GM21528 (cell line): ENCODE data around the gene TCF7L2.
"Not testable (repeated sequence)": the region's sequence is repeated elsewhere in the genome, so short reads cannot be mapped to it uniquely, and the experiment has no call there.

Source experiments
- ATAC-seq: cut with Tn5 transposase; IDR thresholded peaks from one replicate; pipeline ENCODE4 v1.9.1; 2021; ENCODE audit warnings: mild to moderate bottlenecking, moderate library complexity; ENCODE audit not compliant: unreplicated experiment, low FRiP score

TCF7L2 gene

DNA sequence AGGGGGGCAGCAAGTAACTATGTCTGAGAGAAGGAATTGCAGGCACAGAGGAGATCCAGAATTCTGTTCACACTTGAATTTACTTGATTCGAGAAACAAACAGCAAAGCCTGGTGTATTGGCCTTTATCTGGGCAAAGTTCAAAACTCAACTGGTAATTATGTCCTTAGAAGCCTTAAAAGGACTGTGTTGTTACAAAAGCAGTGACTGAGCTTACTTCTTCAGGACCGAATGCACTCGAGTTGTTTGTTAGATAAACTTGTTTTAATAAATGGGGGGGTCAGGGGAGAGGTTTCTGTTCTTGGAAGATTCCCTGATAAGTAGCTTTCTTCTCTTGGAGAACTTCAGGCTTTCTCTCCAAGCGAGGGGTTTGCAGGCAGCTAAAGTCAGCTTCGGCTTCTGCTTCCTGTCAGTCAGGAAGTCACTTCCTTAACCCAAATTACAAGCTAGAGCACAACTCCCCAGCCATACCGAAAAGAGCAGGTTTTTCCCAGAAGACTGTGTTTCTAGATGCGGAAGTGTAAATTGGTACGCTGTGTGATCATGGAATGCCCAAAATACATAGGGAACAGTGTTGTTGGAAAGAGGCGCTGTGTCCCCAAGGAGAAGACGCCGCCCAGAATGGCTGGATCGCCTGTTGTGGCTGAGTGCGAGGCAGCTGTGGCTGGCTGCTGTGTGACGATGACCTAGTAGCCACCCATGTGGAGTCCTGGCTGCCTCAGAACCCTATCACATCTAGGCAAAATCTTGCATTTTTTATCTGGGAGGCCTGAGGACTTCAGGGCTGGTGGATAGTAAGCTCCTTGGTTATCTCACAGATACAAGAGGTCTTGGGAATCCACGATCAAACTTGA lies 110.4 kb downstream of the TCF7L2 start:
- ATAC-seq, result no peak

DNA sequence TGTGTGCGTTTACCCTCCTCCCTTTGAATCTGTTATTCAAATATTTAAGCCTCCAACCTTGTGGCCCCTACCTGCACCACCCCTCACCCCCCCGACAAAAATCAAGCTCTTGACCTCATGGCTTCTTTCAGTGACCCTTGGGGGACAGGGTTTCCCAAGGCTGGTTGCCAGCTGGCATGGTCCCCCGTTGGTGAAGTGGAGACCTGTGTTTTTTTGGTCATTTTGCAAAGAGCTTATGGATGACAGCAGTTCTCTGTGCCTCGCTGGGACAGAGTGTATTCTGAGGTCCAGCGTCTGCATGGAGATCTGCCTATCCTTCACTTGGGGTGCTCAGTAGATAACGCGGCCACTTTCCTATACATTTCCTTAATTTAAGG lies 111.0 kb downstream of the TCF7L2 start:
- ATAC-seq, result no peak

DNA sequence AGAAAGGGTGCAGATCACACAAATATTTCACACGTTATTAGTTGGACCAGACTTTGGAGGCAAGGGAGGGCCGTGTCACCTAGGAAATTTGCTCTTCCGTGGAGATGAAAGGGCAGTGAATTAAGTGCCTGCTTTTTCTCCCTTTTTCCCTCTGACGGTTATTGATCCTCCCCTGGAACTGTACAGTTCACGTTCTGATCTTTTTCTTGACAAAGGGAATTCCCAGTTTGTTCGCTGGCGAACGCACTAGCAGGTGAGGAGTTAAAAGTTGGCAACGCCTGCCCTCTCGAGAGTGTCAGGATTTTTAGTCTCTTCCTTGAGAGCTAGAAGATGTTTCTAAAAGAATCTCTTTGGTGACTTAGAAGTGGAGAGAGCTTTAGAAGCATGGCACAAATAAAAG lies 111.5 kb downstream of the TCF7L2 start:
- no peak for ATAC-seq

DNA sequence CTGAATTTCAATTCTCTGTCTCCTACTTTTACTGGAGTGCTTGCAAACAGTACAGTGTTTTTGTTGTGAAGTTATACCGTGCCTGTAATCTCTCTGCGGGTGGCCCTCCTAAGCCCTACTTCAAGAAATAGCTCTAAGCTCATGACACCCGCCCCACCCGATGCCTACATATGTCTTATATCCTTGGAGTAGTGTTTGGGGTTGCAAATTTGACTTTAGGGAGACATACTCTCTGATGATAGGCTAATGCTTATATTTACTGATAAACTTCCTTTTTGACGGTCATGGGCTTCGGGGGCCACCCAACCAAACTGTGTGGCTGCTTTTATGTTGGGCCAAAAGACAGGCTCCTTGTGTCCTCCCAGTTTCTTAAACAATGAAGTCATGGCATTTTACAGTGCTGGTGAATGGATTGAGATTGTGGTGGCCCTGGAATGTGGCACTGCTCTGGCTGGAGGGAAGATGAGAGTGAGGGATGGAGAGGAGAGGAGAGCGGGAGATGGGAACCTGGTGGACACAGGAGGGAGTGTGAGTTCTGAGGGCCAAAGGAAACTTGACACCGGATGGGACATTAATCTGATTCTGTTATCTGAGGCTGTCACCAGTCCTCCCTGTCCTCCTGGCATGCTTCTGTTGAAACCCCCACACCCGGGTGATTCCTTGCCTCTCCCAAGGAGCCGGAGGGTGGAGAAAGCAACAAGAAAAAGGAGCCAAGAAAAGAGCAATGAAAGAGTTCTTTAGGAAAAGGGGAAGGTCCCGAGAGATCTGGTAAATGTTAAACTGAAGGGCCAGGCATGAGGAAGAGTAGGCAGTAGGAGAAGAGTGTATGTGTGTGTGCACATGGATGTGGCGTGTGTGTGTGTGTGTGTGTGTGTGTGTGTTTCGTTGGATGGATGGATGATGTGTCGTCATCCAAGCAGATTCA lies 113.3 kb downstream of the TCF7L2 start:
- ATAC-seq, result no peak

DNA sequence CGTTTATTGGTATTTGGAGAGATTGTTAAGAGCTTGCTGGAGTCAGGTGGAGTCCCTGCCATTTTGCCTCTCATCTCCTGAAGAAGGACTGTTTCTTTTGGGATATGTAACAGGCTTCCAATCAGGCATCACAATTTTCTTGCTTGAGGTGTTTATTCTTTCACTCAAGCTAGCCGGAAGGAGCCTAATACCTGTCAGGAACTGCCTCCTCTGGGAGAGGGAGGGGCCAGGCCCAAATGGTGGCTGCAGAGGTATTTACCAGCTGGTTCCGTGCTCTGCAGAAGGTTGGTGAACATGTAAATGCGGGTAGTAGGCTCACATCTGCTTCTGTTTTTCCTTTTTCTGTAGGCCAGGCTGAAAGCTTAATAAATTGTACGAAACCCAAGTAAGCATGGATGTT lies 114.0 kb downstream of the TCF7L2 start:
- no peak for ATAC-seq

DNA sequence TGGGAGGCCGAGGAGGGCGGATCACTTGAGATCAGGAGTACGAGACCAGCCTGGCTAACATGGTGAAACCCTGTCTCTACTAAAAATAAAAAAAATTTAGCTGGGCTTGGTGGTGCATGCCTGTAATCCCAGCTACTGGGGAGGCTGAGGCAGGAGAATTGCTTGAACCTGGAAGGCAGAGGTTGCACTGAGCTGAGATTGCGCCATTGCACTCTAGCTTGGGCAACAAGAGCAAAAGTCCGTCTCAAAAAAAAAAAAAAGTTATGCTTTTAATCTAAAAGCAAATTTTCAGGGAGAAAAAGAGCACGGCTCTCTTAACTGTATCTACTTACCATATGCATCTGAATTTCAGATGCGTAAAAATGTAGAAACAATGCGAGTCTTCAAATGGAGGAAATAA lies 116.1 kb downstream of the TCF7L2 start:
- not testable (repeated sequence) for ATAC-seq

DNA sequence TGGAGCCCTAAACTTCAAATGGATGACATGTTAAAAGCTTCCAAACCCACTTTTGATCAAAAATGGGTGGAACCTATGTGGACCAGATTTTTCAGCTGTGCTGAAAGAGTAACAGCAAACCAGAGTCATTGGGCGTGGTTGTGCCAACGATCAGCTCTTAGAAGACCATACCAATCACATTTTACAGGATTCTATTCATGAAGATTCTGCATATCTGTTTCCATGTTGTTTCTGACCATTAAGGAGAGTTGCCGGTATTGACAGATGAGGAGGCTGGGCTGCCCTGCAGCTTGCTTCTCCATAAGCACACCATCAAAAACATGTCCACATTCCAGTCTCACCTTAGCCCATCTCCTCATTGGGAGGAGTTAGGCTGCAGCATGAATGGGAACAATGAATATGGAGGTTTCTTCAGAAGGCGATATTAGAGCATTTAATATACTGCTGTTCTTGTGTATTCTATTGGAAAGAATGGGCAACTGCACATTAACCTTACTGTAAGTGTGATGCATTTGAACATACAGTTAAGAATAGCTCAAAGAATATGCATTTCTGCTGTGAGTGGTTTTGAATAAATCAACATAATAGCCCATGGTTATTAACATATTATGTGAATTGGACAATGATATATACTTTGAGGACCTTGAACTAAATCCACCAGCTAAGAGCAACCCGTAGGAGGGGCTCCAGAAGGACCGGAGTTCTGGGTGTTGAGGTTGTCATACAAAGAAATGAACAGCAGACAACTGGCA lies 116.7 kb downstream of the TCF7L2 start:
- ATAC-seq, result no peak

DNA sequence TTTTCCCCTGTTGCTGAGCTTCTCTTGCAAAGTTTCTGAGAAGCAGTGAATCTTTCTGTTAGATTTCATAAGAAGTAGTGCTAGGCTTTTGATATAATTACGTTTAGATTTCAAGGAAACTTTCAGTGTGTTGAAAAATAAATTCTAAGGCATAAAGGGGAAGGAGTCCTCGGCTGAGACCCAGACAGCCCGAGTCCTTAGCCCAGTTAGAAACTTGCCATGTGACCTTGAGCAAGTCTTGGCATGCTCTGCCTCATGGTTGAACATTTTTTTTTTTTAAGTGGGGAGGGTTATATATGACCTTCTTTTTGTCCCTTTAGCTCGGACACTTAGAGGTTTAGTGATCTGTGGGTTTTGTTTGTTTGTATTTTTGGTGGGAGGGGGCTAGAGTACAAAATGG lies 117.5 kb downstream of the TCF7L2 start:
- no peak for ATAC-seq

DNA sequence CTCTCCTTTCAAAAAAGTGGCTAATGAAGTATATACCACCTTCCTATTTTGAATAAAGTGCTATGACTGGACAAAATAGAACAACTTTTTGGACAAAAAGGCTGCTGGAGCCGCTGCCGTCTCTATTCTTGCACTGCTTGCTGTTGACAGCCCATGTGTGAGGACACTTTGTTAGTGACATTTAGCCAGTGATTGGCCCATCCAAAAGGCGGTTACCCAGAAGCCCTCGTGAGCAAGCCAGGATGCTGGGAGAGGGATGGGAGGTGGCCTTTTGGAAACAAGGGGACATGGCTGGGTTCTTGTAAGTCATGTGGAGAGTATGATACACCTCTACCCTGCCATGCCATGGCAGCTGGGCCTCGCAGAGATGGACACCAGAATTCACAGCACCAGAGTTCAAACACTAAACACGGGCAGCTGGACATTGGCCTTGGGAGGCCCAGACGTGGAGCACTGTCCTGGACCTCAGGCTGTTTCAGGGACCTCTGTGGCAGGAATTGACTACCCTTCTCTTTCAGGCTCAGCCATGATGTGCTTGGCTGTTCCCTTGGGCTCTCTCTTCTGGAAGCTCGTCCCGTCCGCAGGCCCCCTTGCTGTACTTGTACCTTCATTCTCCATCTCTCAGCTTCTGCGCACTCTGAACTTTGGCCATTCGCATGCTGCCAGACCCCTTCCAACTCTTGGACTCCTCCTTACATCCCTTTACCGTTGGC lies 118.3 kb downstream of the TCF7L2 start:
- no peak for ATAC-seq

DNA sequence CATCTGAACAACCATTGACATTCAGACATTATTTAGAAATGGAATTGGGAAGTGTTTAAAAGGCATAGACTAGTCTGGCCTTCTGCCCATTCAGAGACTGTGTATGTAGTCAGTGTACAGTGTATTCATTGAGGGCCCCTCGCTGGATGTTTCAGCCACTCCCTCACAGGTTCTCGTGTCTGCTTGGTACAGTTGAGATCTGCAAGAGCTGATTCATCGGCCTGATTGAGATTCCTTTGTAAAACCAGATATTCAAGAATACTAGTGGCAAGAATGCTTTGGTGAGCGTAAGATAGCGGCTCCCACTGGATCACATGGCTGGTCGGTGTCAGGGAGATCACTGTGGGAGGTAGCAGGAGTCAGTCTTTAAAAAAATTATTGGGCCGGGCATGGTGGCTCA lies 119.5 kb downstream of the TCF7L2 start:
- no peak for ATAC-seq

DNA sequence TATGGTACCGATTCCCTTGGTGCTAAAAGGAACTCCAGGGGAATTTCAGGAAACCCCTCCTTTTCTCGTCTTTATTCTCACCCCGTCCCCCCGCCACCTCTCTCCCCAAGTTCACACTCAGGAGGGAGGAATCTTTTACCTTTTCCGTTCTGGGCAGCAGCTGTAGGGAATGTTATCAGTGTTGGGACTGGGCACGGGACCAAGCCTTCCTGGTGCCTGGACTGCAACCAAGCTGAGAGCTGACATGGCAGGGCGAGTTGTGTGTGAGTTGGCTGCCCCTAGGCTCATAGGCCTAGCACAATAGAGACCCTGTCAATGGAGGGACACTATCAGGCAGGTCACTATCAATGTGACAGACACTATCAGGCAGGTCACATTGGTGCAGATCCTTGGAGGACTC lies 121.4 kb downstream of the TCF7L2 start:
- ATAC-seq, result no peak

DNA sequence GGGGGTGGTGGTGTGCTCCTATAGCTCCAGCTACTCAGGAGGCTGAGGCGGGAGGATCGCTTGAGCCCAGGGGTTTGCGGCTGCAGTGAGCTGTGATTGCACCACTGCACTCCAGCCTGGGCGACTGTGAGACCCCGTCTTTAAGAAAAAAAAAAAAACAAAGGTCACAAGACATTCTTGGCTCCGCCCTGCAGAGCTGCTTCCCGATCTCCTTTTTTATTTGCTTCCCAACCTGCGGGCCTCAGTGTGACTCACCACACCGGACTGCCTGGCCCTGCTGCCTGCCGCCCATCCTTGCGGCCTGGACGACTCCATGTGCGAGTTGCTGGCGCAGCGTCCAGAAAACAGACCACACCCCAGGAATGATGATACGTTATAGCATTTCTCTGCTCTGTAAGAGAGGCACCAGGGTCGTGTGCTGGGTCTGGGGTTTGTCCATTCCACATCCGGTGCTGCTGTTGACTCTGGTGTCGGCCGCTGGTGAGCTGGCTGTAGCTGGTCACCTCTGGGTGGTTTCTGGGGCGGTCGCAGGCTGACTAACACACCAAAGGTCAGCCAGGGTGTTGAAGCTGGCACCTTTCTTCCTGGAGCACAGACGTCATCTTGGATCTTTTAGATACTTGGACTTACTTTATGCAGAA lies 123.6 kb downstream of the TCF7L2 start:
- no peak for ATAC-seq

DNA sequence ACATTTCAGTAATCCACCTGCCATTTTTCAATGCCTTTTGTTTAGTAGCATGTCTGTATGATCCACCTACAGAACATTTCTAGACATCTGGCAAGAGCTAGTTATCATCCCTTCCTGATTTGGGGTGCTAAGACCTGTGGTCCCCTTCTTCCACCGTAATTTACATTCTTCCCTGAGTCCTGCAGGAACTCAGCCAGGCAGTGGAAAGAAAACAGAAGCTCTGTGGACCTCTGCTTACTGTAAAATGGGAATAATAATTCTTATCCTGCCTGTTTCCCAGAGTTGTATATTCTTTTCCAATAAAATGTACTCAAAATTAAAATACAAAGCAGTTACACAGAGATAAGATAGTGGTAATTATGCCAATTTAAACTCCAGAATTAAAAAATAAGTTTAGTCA lies 126.9 kb downstream of the TCF7L2 start:
- ATAC-seq, result no peak

DNA sequence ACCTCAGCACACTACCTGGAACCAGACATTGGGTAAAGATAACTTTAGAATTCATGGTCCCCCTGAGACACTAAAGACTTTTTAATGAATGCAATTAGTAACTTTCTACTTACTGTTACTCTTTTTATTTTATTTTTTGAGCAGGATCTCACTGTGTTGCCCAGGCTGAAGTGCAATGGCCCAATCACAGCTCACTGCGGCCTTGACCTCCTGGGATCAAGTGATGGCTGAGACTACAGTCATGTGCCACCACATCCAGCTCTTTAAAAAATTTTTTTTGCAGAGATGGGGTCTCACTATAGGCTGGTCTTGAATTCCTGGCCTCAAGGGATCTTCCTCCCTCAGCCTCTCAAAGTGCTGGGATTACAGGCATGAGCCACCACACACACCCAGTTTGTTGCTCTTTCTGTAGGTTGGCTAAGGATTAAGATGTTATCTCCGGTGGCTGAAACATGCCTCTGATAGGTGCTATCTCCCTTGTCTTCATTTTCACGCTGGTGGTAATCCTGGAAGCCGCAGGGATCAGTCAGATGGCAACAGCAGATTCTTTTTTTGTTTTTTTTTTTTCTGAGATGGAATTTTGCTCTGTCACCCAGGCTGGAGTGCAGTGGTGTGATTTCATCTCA lies 128.3 kb downstream of the TCF7L2 start:
- ATAC-seq, result no peak

DNA sequence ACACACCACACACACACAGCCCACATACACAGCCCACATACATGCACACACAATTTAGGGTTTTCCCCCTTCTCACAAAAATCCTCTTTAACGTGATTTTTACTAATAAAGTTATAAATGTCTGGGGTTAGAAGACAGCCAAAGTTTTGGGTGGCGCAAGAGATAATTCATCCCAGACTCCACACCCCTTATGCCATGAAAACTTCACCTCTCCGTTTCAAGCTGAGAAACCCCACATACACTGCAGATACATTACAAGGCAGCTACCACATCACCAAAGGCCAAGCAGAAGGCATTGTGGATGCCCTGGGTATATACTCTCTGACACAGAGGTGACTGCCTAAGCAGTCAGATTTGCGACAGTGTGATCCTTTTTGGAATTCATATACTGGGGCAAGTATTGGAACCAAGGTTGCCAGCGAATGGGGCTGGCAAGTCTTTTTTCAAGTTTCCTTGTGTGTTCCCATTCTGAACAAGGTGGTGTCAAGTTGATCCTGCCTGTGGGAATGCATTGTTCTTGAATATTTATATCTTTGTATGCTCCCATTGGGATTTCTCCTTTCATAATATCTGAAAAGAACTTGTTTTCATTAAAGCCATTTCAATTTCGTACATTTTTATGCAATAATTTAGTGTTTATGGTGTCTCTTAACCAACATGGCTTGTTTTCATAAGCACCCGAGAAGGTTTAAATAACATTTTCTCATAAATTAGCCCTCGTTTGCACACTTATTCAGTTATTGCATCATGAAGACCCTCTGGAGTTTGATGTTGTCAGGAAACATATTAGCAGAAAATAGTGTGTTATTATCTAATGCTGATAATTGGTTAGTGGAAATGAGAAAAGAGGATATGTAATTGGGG lies 130.2 kb downstream of the TCF7L2 start:
- ATAC-seq, result no peak

DNA sequence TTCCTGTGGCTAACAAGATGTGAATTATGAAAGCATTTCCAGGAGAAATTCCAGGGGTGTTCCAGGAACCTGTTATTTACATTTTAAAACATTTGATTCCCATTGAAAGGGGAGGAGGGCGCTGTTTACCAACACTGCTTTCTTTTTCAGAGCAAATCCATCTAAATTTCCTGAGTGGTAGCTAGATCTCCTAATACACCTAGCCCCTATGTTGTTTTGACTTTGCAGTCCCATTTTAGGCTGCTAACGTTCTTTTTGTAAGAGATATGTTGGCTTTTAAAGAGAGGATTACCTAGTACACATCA lies 130.8 kb downstream of the TCF7L2 start:
- no peak for ATAC-seq

DNA sequence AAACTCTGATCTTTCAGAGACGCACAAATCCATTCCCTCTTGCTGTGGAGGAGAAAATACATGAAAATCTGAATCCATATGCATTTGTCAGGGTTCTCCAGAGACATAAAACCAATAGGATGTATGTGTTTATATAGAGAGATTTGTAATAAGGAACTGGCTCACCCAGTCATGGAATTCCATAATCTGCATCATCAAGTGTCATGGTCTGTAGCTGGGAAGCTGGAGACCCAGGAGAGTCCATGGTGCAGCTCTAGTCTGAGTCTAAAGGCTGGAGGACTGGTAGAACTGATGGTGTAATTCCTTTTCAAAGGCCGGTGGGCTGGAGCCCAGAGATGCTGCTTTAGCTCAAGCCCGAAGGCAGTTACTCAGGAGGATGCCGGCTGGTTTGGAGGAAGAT lies 134.0 kb downstream of the TCF7L2 start:
- ATAC-seq, result no peak

DNA sequence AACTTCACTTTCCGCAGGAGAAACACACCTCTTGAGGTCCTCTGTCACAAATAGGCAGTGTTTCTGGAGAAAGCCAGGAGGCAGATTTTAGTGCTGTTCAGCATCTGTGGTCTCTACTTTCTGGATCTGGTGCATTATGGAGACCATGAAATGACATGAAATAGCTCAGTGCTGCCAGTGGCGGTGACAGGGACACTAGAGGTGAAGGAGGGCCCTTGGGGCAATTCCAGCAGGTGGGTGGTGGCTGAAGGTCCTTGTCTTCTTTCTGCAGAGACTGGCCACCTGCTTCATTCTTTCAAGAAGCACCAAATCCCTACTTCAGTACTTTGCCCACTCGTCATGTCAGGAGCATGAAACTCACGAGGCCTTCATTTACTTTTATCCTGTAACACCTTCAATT lies 135.7 kb downstream of the TCF7L2 start:
- ATAC-seq, result no peak

DNA sequence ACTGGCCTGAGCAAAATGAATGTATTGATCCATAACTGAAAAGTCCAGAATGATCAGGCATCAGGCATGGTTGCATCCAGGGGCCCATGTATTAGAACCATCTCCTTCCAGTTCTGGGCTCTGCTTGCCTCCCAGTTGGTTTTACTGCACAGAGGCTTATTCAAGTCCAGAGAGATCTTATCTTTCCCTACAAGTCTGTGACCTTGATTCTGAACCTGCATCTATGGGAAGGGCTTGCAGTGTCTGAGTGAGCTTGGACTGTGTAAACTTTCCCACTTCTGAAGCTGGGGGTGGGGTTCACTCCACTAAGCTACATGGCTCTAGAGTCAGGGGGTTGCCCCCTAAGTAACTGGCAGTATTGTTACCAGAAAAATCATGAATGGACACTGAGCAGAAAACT lies 136.2 kb downstream of the TCF7L2 start:
- no peak for ATAC-seq
